Keratinocyte (primary cell): ENCODE results near the gene HES3. TPM values are rescaled to one million over a fixed set of nuclear protein-coding genes. Genes with fewer than 3 reads are reported as not detected.

ENCODE experiments used
- DNase-seq: peaks from one replicate; pipeline ENCODE4 v3.0.0-alpha.2; 2011; ENCODE audit warnings: low read depth, missing footprints, low spot score
- FAIRE-seq: peaks from 2 replicates; lab custom pipeline; 2011; peaks lifted over from hg19 to GRCh38; lab: Jason Lieb, UNC
- H2AFZ ChIP-seq: 2 replicates; pipeline ENCODE4 v1.6.0; 2012; ENCODE audit warnings: low read length, control low read depth, inconsistent platforms; ENCODE audit not compliant: control insufficient read depth
- H3K27ac ChIP-seq: 2 replicates; pipeline ENCODE4 v1.5.1; 2011; ENCODE audit warnings: low read length; ENCODE audit not compliant: control insufficient read depth, insufficient read depth
- H3K27me3 ChIP-seq: 3 replicates; pipeline ENCODE4 v1.6.0; 2011; ENCODE audit warnings: low read length; ENCODE audit not compliant: control insufficient read depth, insufficient read depth; ENCODE audit errors: extremely low read depth
- H3K36me3 ChIP-seq, 2 experiments: 2 replicates in 1 of 2; 3 replicates in 1 of 2; pipeline ENCODE4 v1.5.1; 2011; ENCODE audit warnings: low read length in 2 of 2, mild to moderate bottlenecking in 1 of 2; ENCODE audit not compliant: control insufficient read depth in 2 of 2, insufficient read depth in 2 of 2; ENCODE audit errors: extremely low read depth in 1 of 2
- H3K4me1 ChIP-seq: 3 replicates; pipeline ENCODE4 v1.5.1; 2011; ENCODE audit warnings: low read length; ENCODE audit not compliant: control insufficient read depth, insufficient read depth; ENCODE audit errors: extremely low read depth
- H3K4me2 ChIP-seq: 3 replicates; pipeline ENCODE4 v1.6.0; 2011; ENCODE audit warnings: low read depth, low read length; ENCODE audit not compliant: control insufficient read depth, insufficient read depth; ENCODE audit errors: extremely low read depth
- H3K4me3 ChIP-seq, 3 experiments: fragments of 200-600 bp in 1 of 3; sonication (generic) in 1 of 3; 2 replicates in 2 of 3; 3 replicates in 1 of 3; pipeline ENCODE4 v1.5.1; 2011 to 2016; ENCODE audit warnings: low read length in 3 of 3, mild to moderate bottlenecking in 3 of 3, control low read depth in 2 of 3, inconsistent platforms in 1 of 3, low read depth in 1 of 3, mixed read lengths in 1 of 3, mixed run types in 1 of 3, moderate library complexity in 1 of 3; ENCODE audit not compliant: control insufficient read depth in 2 of 3, insufficient read depth in 2 of 3; ENCODE audit errors: extremely low read depth in 1 of 3
- H3K79me2 ChIP-seq: 2 replicates; pipeline ENCODE4 v1.6.0; 2012; ENCODE audit warnings: low read length; ENCODE audit not compliant: control insufficient read depth, insufficient read depth
- H3K9ac ChIP-seq: 3 replicates; pipeline ENCODE4 v1.6.0; 2011; ENCODE audit warnings: low read length; ENCODE audit not compliant: control insufficient read depth, insufficient read depth; ENCODE audit errors: extremely low read depth
- H3K9me1 ChIP-seq: 3 replicates; pipeline ENCODE4 v1.6.0; 2011; ENCODE audit warnings: low read length; ENCODE audit not compliant: control insufficient read depth, insufficient read depth; ENCODE audit errors: extremely low read depth
- H3K9me3 ChIP-seq: 2 replicates; pipeline ENCODE4 v1.5.1; 2012; ENCODE audit warnings: low read depth, low read length; ENCODE audit not compliant: control insufficient read depth
- H4K20me1 ChIP-seq: 3 replicates; pipeline ENCODE4 v1.6.0; 2011; ENCODE audit warnings: low read length; ENCODE audit not compliant: control insufficient read depth, insufficient read depth; ENCODE audit errors: extremely low read depth
- CTCF ChIP-seq, 3 experiments: IDR thresholded peaks in 1 of 3; conservative IDR thresholded peaks in 1 of 3; optimal IDR thresholded peaks in 1 of 3; 2 replicates in 2 of 3; 3 replicates in 1 of 3; pipeline versions ENCODE3 to v1.5.1; 2011; ENCODE audit warnings: low read length in 3 of 3, mild to moderate bottlenecking in 3 of 3, moderate library complexity in 2 of 3, control low read depth in 1 of 3, inconsistent platforms in 1 of 3; ENCODE audit not compliant: insufficient read depth in 2 of 3; ENCODE audit errors: extremely low read depth in 1 of 3
- EZH2 ChIP-seq: IDR thresholded peaks from one replicate; pipeline ENCODE4 v1.6.1; 2012; ENCODE audit warnings: inconsistent platforms, mild to moderate bottlenecking, low read length, moderate library complexity
- dilution Hi-C: fragments of 300-500 bp; cut with MboI; formaldehyde crosslinking; loops from one replicate; pipeline ENCODE4 v1.7.0; 2020; ENCODE audit warnings: low sequenced_read_pairs; ENCODE audit not compliant: extremely low pct_ligation_motif_present
- polyA plus RNA-seq, 5 experiments: library from polyadenylated mRNA; depleted of rRNA in 3 of 5; stranded (reverse) in 3 of 5; stranded (forward) in 1 of 5; unstranded in 1 of 5; fragments of >200 nt; gene quantifications; 1 replicate in 1 of 5; 2 replicates in 3 of 5; 3 replicates in 1 of 5; pipeline versions ENCODE4 v1.2.1 to v1.2.3, GENCODE V29; 2011 to 2012; ENCODE audit warnings: missing spikeins in 2 of 5, low read depth in 1 of 5, low replicate concordance in 1 of 5

Gene HES3
- polyA plus RNA-seq, 1 donor (not counting 4 experiments of a cell fraction or from before 2014, with no cell fraction given) = not detected

DNA sequence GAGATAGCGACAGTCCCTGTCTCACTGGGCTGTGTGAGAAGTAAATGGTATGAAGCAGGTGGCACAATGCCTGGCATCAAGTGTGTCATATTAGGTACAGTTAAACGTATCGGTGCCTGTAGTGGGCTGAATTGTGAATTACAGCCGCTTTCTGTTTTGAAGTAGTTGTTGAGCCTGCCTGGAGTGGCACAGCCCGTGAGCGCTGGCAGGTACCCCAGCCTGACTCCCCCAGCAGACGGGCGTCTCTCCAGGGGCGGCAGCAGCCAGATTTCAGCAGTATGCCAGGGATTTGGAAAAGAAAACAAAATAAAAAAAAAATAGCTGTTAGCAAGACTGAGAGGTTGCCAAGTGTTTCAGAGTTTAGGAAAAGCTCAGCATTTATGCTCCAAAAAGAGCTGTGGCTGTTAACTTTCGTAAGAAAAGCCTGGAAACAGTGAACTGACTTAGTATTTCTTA, 43.5 kb downstream of the HES3 start:
- Histone ChIP-seq H3K4me3 (no peak overlapping the region), H3K79me2 (no peaks in the 10 kb centered on the region), H3K9me1 (no peaks in the 10 kb centered on the region), H4K20me1 (peaks cover 5% of the 10 kb centered on the region), H3K27me3 (no peaks in the 10 kb centered on the region), H3K9me3 (no peaks in the 10 kb centered on the region), H3K9ac (no peak overlapping the region), H3K4me1 (no peaks in the 10 kb centered on the region), H3K27ac (no peak overlapping the region), H3K36me3 (peaks cover 21 to 34% of the 10 kb centered on the region in 2 experiments), H2AFZ (no peak overlapping the region), H3K4me2 (no peak overlapping the region)
- FAIRE-seq (no peak), DNase-seq (no peak)
- no peak for TF ChIP-seq EZH2
- no peak for TF ChIP-seq CTCF (optimal IDR thresholded peaks at IDR 0.05 in 1 of 3, IDR thresholded peaks at IDR 0.05 in 1 of 3, conservative IDR thresholded peaks at IDR 0.05 in 1 of 3; ENCODE audit: extremely low read depth in 1 of 3, insufficient read depth in 2 of 3, low read length in 3 of 3)
- dilution Hi-C loops = no loop called here

GRCh38 chr1:6288026-6288425, 44.0 kb downstream of the HES3 start:
- no peak for FAIRE-seq

More at GRCh38 chr1:6288026-6288425, 44.0 kb downstream of the HES3 start:
- no peaks in the 10 kb centered on the region for H3K9me3 ChIP-seq
- no peaks in the 10 kb centered on the region for H3K9me1 ChIP-seq
- no peaks in the 10 kb centered on the region for H3K79me2 ChIP-seq
- H3K27me3 ChIP-seq = no peaks in the 10 kb centered on the region
- no peak for TF ChIP-seq CTCF (optimal IDR thresholded peaks at IDR 0.05 in 1 of 3, IDR thresholded peaks at IDR 0.05 in 1 of 3, conservative IDR thresholded peaks at IDR 0.05 in 1 of 3; ENCODE audit: extremely low read depth in 1 of 3, insufficient read depth in 2 of 3, low read length in 3 of 3)
- no peak for TF ChIP-seq EZH2
- dilution Hi-C loops = no loop called here
- peaks cover 21 to 37% of the 10 kb centered on the region in 2 experiments for H3K36me3 ChIP-seq
- DNase-seq = no peak
- H3K4me2 ChIP-seq = no peak overlapping the region
- peaks cover 4% of the 10 kb centered on the region for H4K20me1 ChIP-seq
- H3K9ac ChIP-seq = no peak overlapping the region
- no peaks in the 10 kb centered on the region for H3K4me1 ChIP-seq
- H3K27ac ChIP-seq = no peak overlapping the region
- no peak overlapping the region for H2AFZ ChIP-seq
- no peak overlapping the region for H3K4me3 ChIP-seq
